Stimulated activated CD4-positive, alpha-beta T cell treated with anti-CD3 and anti-CD28 coated beads, Interleukin-15, amount 100 ng/mL, for 1 hour (primary cell): Measurements from ENCODE around the gene TRAF3.
"Not testable (repeated sequence)": the region's sequence is repeated elsewhere in the genome, so short reads cannot be mapped to it uniquely, and the experiment has no call there.

ENCODE experiments used
- DNase-seq, 2 donors: peaks; one replicate each; pipeline ENCODE4 v3.0.0-alpha.2; 2020; ENCODE audit warnings: low read depth in 1 of 2, low spot score in 1 of 2

Gene TRAF3

DNA sequence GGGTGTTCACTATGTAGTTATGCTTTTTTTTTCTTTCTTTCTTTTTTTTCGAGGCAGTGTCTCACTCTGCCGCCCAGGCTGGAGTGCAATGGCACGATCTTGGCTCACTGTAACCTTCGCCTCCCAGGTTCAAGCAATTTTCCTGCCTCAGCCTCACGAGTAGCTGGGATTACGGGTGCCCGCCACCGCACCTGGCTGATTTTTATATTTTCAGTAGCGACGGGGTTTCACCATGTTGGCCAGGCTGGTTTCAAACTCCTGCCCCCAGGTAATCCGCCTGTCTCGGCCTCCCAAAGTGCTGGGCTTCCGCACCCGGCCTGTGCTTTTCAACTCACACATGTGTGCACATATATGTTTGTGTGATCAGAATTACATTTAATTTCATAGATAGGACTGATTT is 106.3 kb downstream of the TRAF3 start:
- no peak for DNase-seq

DNA sequence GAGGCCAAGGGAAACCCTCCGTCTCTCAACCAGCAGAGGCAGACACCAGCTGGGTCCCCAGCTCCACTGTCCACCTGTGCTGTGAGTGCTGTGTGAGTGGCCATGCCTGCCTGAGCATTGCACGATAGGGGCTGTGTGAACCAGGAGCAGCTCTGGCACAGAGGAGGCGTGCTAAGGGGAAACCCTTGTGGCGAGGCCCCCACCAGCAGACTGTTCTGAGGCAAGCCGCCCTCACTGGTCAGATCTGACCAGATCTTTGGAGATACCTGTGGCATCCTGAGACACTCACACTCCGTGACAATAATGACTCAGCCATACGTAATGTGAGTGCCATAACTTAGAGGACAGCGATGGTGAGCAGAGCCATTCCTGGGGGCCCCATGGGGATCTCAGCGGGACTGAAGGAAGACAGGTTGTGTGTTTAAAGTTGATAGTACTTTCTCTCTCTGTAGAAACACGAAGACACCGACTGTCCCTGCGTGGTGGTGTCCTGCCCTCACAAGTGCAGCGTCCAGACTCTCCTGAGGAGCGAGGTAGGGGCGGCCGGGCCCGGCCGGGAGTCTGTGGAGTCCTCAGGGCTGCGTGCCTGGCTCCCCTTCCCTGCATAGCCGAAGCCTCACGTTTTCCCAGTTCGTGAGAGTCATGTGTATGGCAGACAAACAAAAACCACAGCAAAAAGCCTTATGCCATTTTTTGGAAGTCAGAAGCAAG is 108.6 kb downstream of the TRAF3 start:
- DNase-seq = no peak

DNA sequence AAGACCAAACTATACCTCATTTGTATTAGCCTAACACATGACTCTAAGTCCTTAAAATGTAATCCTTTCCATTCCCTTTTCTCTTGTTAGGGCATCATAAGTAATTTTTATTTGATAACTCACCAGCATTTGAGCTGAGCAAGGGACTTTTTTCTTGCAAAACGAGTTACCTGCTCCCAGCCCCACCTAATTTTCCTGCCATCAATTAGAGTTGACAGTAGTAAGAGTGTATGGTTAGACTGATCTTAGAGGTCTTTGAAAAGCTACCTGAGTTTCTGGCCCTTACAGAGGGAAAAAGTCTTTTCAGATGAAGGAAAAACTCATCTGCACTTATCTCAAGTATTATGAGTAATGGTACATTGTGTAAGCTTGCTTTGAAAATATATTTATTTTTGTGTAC is 111.5 kb downstream of the TRAF3 start:
- DNase-seq = no peak

DNA sequence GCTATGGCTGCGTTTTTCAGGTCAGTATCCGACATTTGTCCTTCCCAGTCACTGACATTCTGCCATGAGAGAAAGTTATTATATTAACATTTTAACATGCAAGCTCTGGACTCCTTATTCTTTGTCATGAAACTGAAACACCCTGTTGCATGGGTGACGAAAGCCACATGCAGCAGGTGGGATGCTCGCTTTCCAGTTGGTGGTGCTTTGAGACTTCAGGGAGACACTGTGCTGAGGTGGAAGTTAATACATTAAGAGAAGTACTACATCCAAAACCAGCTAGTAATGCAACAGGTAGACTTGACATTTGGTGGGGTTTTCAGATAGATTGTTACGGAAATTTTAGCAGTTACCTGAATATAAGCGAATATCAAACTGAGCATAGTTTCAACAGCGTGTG is 112.4 kb downstream of the TRAF3 start:
- no peak for DNase-seq

DNA sequence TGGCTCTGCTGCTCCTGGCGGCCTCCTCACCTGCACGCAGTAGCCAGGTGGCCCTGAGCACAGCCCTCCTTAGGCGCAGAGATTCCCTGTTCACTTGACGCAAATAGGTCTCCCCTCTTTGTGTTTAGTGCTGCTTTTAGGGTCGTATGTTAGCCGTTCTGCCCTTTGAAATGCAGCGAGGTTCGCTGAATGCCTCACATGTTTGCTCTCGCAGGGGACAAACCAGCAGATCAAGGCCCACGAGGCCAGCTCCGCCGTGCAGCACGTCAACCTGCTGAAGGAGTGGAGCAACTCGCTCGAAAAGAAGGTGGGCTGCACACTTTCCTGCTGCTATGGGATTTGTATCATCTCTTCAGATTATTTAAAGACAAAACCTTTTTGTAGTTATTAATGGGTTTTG is 113.9 kb downstream of the TRAF3 start:
- no peak for DNase-seq

DNA sequence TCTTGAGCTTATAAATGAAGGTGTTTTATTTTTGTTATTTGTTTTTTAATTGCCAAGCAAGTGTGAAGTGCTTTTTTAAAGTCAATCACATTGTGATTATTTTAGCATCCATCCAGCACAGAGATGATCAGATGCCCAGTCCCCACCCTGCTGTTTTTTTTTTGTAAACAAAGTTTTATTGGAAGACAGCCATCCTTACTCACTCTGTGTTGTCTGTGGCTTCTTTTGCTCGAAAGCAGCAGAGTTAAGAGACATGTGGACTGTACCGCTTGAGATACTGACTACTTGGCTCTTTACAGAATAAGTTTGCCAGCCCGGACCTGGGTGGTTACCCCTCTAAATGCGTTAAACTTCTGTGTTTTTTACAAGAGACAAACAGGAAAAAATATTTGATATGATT is 114.3 kb downstream of the TRAF3 start:
- DNase-seq = no peak

DNA sequence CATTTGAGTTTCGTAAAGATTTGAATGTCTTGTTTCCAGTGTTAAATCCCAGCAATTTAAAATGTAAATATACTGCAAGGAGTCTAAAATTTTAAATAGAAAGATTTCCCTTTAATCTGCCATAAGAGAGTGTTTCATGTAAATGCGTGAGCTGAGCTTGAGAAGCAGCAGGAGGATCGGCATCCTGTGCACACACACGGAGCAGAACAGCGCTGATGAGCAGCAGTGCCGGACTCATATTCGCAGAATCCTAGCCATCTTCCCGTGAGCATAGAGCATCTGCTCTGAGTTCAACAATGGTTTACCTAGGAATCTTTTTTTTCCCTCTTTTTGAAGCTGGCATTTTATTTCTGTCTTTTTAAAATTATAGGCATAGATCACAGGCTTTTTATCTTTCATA is 115.4 kb downstream of the TRAF3 start:
- DNase-seq = no peak

DNA sequence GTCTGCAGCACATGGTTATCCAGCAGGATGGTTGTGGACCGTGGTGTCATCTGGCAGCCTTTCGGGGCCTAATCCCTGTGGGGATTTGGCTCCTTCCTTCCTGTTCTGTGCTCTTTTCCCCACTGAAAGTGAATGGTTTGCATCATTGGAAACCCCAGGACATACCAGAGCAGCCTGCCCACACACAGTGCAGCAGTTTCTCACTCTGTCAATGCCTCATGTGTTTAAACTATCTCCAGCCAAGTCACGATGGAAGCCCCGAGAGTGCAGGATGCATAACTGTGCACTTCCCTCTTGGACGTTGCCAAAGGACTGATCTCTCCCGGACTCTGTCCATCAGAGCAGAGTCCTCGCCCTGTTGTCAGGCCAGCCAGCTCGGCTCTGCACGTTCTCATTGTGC is 116.2 kb downstream of the TRAF3 start:
- no peak for DNase-seq

DNA sequence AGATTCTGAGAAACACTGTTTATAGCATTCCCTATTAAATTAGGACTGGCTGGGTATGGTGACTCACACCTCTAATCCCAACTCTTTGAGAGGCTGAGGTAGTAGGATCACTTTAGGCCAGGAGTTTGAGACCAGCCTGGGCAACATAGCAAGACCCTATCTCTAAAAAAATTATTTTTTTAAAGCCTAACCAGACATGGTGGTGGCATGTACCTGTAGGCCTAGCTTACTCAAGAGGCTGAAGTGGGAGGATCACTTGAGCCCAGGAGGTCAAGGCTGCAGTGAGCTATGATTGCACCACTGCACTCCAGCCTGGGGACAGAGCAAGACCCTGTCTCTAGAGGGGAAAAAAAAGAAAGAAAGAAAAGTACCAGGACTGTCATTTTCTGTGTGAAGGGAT is 119.5 kb downstream of the TRAF3 start:
- not testable (repeated sequence) for DNase-seq

DNA sequence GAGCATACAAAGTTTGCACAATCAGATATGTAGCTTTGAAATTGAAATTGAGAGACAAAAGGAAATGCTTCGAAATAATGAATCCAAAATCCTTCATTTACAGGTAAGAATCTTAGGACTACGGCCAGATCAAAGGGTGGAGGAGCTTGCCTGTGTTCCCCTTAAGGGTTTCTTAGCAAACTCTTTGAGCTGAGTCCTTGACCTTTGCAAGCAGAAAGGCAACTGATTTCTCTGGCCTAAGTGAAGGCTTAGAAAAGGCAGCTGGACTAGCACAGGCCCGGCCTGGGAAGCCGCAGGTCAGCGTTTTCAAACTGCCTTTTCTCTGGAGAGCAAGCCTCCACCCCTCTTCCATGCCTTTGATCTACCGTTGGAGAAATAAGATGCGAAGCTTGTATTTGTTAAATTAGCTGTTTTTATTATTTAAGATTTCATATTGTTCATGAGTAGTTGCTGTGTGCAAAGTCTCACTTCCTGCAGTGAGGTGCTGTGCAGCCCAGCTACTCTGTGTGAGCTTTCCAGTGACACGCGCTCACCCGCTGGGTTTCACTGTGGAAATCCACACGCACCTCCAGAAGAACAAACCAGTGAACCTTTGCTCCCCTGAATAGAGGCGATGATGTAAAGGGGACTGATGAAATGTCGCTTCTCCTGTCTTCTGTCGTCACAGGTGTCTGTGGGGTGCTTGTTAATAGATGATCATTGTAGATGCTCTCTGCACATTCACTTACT is 120.2 kb downstream of the TRAF3 start:
- no peak for DNase-seq

DNA sequence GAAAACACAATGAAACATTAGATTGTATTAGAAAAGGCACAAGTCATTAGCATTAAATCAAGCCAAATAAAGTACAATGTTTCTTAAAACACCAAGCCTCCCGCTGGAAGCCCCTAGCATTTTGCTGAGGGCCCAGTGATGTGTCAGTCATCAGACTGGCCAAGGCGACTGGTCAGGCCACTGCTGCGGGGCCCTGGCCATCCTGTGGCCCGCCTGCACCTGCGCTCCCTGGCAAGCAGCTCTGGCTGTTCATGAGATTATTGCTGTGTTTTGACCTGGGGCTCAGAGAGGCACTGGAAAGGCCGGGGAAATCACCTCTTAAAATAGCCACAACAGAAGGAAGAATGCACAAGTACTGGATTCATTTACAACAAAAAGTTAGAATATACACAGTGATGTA is 121.0 kb downstream of the TRAF3 start:
- no peak for DNase-seq

DNA sequence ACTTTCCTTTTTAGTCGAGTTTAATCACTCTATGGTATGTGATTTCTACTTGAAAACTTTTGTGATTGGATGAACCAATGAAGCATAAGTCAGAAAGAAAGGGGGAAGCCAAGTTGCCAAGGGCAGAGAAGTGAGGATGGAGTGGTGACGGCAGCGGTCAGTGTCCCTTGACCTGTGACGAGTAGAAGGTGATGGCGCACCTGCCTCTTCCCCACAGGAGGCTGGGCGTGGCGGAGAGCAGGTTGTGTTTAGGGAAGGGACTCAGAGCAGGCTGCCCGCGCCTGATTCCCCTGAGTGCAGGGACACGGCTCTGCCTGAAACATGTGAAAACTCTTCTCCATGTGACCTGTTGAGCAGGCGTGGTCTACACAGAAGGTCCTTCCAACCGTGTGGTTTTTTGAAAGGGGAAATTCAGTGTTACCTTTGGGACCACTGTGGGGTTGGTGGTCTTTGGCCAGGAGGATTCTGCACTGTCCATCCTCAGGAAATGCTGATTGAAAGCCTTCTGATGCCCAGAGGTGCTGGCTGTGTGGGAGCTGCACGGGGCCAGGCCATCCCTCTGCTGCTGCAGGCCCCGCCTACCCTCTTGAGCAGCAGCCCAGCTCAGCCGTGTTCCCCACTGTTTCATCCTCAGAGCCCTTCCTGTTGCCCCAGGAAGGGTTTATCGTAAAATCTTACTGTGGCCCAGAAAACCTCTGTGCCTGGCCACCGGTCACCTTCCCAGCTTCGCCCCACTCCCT is 121.7 kb downstream of the TRAF3 start:
- DNase-seq = no peak

DNA sequence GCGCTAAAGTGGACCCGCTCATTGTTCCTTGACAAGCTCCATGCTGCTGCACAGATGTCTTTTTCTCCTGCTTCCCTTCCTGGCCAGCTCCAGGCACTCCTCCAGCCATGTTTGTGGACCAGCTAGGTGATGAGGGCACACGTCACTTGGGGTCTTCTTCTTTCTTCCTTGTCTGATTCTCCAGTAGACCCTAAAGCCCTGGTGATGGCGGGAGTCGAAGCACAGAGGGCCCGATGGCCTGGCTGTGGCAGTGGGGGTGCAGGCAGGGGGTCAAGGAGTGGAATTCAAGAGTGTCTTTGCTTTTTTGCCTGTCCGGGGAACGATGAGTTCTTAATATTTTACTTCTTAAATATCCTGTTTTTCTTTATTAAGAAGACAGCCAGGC is 122.3 kb downstream of the TRAF3 start:
- no peak for DNase-seq

DNA sequence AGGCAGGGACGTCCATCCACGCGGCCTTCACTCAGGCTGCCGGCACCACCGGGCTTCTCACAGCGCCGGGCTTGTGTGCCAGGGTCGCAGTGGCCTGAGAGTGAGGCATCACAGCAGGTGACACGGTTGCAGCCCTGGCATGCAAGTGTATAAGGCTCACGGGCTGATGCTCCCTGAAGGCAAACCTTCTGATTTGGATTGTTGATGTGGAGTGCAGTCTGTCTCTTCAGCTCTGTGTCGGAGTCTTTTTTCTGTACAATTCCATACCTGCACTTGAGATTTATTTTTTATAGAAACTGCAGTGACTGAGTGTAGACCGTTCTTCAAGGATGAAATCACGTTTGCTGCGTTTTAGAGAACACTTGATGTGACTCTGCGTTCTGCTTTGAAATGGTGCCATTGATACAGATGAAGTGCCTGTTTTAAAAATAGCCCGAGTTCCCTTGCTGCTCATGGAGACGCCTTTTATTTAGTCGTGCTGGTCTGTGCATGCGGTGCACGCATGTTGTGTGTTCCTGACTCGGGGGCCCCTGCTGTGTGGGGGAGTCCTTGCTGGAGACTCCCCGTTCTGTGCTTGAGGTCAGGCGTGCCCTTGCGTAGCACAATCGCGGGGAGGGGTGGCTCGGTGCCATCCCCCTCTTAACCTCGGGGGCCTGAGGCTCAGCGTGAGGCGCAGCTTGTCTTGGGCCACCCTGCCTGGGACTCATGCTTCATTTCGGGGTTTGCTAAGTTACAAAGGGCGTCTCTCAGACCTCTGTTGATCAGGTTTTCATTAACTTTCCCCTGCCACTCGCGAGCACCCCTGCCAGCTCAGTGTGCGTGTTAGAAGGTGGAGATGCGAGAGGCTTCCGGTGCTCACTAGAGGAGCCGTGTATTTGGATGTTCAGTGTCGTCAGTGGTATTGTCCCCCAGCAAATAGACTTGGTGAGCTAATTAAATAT is 123.7 kb downstream of the TRAF3 start:
- no peak for DNase-seq

DNA sequence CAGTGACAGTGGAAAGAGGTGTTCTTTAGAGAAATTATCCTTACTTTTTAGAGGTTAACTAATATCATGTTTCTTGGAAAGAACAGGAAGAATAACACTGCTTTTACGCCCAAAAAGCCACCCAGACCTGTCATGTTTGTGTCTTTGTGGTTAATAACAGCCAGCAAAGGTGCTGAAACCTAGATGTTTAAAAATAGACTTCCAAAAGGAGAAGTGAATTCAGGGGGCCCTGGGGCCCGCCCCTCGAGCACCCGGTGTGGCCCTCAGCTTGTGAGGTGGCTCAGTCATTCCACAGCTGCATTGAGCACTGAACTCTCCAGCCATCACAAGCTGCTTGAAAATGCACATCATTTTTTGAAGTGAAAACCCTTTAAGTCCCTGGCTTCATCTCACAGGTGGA is 124.4 kb downstream of the TRAF3 start:
- DNase-seq = no peak

DNA sequence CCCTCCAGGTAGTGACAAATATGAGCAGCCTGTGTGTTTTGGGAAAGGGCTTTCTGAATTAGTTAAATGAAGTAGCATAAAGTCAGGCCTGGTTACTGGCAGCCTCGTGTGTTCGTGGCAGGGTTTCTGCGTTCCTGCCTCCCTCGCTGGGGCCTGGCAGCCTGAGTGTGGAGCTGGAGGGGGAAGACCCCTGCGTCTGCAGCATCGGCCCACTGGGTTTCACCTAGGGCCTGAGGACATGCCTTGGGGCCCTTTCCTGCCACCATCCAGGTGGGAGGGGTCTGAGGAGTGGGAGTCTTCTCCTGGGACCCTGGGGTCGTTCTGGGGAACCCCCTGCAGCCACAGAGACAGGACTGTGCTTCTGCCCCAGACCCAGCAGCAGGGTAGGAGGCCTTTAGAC is 124.8 kb downstream of the TRAF3 start:
- DNase-seq = no peak

DNA sequence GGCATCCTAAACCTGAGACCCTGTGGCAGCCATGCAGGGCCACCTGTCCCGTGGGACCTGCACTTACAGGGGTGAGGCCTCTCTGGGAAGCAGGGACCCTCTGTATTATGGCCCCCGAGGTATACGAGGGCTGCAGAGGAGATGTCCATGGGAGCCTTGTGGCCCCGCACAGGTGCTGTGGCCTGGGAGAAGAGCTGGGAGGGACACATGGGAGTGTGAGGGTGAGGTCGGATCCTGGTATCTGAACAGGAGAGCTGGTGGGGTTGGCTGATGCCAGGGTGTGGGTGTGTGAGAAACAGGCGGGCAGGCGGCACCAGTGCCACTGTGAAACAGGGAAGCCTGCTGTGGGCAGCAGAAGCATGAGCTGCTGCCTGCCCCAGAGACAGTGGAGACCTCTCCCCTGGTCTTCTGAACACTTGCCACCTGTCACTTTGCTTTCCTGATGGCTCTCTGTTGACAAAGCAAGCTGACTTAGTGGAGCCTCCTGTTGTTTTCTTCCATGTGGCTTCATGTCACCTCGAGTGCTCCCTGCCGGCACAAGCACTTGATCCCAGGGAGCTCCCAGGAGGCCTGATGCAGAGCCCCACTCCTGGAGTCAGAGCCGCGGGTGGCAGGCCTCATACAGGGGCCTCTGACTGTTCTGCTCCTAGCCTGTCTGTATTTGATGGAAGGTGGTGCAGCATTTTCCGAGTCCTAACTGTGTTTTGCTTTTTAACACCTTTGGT is 125.4 kb downstream of the TRAF3 start:
- DNase-seq = no peak

DNA sequence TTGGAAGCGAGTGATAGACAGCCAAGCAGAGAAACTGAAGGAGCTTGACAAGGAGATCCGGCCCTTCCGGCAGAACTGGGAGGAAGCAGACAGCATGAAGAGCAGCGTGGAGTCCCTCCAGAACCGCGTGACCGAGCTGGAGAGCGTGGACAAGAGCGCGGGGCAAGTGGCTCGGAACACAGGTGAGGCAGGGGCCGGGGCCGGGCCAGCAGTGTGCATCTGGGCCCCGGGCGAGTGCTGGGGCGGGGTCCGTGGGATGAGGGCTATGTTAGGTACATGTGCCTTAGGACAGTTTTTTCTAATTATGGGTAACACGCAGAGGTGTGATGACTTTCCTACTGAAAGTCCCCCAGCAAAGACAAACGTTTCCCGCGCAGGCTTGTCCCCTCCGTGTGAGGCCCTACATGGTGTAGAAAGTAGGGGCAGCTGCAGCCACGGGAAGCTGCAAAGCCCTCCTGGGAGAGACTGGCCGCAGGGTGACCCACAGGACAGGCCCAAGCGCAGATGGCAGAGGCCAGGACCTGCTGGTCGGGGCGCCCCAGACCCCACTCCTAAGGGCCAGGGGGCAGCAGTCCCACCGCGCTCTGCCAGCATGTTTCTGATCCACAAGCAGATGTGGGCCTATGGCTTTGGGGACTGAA is 126.1 kb downstream of the TRAF3 start:
- no peak for DNase-seq

DNA sequence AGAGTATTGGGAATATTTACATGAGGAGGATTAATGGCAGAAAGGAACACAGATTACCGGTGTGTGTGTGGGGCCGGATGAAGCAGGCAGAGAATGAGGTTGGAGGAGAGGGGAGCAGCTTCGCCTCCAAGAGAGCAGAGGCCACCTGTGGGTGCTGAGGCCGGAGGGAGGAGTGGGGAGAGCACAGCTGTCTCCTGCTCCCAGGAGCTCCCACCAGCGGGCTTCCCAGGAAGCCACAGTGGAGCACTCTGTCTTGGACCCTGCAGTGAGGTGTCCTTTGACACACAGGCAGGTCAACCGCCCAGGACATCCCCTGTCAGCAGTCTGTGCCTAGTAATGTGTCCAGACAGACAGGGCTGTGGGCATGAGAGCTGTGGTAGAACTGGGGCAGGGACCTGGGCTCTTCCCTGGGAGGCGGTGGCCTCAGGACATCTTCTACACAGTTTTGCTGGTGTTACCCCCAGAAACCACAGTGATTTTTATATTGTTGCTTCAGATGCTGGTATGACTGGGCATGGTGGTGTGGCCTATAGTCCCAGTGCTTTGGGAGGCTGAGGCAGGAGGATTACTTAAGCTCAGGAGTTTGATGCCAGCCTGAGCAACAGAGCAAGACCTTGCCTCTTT is 126.8 kb downstream of the TRAF3 start:
- no peak for DNase-seq
